ENCODE results near the gene EME2.

Gene EME2

GRCh38 chr16:1741553-1742165 is 31.0 kb upstream of the EME2 start:
- Histone ChIP-seq H3K27me3 (no peaks in the 10 kb centered on the region), H3K4me1 (no peaks in the 10 kb centered on the region), H3K27ac (no peak overlapping the region), H3K36me3 (peaks cover 15 to 64% (median 51%) of the 10 kb centered on the region in 3 donors), H3K4me3 (no peak overlapping the region), H3K9me3 (no peaks in the 10 kb centered on the region)
- intact Hi-C loops (cut with DNase I; ENCODE audit: low total_unique reads): no loop called here
- no peak for TF ChIP-seq CTCF (IDR thresholded peaks at IDR 0.05)
- no peak for DNase-seq

- H3K9me3 ChIP-seq: no peaks in the 10 kb centered on the region
- no peak overlapping the region for H3K4me3 ChIP-seq
- no peak overlapping the region for H3K27ac ChIP-seq
- intact Hi-C loops (cut with DNase I; ENCODE audit: low total_unique reads): no loop called here
- H3K36me3 ChIP-seq: peaks cover 26 to 84% (median 71%) of the 10 kb centered on the region in 3 donors
- no peaks in the 10 kb centered on the region for H3K4me1 ChIP-seq
- H3K27me3 ChIP-seq: no peaks in the 10 kb centered on the region
- no peak for TF ChIP-seq CTCF (IDR thresholded peaks at IDR 0.05)
- DNase-seq: no peak
Measured at GRCh38 chr16:1743376-1744337, 29.0 kb upstream of the EME2 start.

- Histone ChIP-seq H3K36me3 (peaks cover 33 to 92% (median 78%) of the 10 kb centered on the region in 3 donors), H3K4me1 (no peaks in the 10 kb centered on the region), H3K27ac (no peak overlapping the region), H3K9me3 (no peaks in the 10 kb centered on the region), H3K27me3 (no peaks in the 10 kb centered on the region), H3K4me3 (no peak overlapping the region)
- TF ChIP-seq CTCF (IDR thresholded peaks at IDR 0.05): no peak
- intact Hi-C loops (cut with DNase I; ENCODE audit: low total_unique reads): no loop called here
- no peak for DNase-seq
Measured at GRCh38 chr16:1744338-1744840, 28.2 kb upstream of the EME2 start.

GRCh38 chr16:1745181-1745899 is 27.3 kb upstream of the EME2 start:
- no peak for DNase-seq
- intact Hi-C loops (cut with DNase I; ENCODE audit: low total_unique reads): no loop called here
- no peaks in the 10 kb centered on the region for H3K4me1 ChIP-seq
- no peak overlapping the region for H3K4me3 ChIP-seq
- no peak overlapping the region for H3K27ac ChIP-seq
- H3K27me3 ChIP-seq: no peaks in the 10 kb centered on the region
- H3K36me3 ChIP-seq: peaks cover 40 to 96% (median 80%) of the 10 kb centered on the region in 3 donors
- no peaks in the 10 kb centered on the region for H3K9me3 ChIP-seq
- TF ChIP-seq CTCF (IDR thresholded peaks at IDR 0.05): no peak

- Histone ChIP-seq H3K36me3 (peaks cover 40 to 96% (median 79%) of the 10 kb centered on the region in 3 donors), H3K9me3 (no peaks in the 10 kb centered on the region), H3K4me1 (no peaks in the 10 kb centered on the region), H3K27ac (no peak overlapping the region), H3K4me3 (no peak overlapping the region), H3K27me3 (no peaks in the 10 kb centered on the region)
- no peak for DNase-seq
- no peak for TF ChIP-seq CTCF (IDR thresholded peaks at IDR 0.05)
- intact Hi-C loops (cut with DNase I; ENCODE audit: low total_unique reads): no loop called here
Measured at GRCh38 chr16:1745900-1746692, 26.5 kb upstream of the EME2 start.

Data from tibial artery (tissue), 4 donors.